ENCODE measurements around the gene TCTN2.

The TCTN2 gene

DNA sequence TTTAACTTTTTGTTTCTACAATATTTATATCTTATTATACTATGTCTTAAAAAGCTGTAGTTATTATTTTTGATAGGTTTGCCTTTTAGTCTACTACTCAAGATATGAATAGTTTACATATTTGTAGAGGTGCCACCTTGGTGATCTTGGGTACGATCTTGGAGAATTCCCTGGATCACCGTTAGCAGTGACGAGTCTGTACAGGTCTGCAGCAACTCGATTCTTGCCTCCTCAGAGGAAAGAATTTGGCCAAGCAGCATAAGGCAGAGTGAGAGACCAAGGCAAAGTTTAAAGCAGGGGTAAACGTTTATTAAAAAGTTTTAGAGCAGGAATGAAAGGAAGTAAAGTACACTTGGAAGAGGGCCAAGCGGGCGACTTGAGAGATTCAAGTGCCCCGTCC is 3.1 kb upstream of the TCTN2 start:
- Histone ChIP-seq H3K27ac (replicated peaks) (no peak overlapping the region), H3K4me3 (replicated peaks; ENCODE audit: insufficient read depth, low read length) (no peak overlapping the region), H3K27me3 (ENCODE audit: insufficient read depth, poor library complexity, severe bottlenecking) (no peaks in the 10 kb centered on the region)
- TF ChIP-seq SPI1 (IDR thresholded peaks at IDR 0.05; ENCODE audit: borderline replicate concordance, low read depth) (no peak), POLR2AphosphoS5 (IDR thresholded peaks at IDR 0.05; ENCODE audit: low read depth) (no peak), GABPA (IDR thresholded peaks at IDR 0.05; ENCODE audit: low read depth) (no peak)
- TF ChIP-seq, protein P1, sequence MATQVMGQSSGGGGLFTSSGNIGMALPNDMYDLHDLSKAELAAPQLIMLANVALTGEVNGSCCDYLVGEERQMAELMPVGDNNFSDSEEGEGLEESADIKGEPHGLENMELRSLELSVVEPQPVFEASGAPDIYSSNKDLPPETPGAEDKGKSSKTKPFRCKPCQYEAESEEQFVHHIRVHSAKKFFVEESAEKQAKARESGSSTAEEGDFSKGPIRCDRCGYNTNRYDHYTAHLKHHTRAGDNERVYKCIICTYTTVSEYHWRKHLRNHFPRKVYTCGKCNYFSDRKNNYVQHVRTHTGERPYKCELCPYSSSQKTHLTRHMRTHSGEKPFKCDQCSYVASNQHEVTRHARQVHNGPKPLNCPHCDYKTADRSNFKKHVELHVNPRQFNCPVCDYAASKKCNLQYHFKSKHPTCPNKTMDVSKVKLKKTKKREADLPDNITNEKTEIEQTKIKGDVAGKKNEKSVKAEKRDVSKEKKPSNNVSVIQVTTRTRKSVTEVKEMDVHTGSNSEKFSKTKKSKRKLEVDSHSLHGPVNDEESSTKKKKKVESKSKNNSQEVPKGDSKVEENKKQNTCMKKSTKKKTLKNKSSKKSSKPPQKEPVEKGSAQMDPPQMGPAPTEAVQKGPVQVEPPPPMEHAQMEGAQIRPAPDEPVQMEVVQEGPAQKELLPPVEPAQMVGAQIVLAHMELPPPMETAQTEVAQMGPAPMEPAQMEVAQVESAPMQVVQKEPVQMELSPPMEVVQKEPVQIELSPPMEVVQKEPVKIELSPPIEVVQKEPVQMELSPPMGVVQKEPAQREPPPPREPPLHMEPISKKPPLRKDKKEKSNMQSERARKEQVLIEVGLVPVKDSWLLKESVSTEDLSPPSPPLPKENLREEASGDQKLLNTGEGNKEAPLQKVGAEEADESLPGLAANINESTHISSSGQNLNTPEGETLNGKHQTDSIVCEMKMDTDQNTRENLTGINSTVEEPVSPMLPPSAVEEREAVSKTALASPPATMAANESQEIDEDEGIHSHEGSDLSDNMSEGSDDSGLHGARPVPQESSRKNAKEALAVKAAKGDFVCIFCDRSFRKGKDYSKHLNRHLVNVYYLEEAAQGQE (IDR thresholded peaks at IDR 0.05; ENCODE audit: insufficient replicate concordance, low read depth) = no peak
- TF ChIP-seq, protein P2, sequence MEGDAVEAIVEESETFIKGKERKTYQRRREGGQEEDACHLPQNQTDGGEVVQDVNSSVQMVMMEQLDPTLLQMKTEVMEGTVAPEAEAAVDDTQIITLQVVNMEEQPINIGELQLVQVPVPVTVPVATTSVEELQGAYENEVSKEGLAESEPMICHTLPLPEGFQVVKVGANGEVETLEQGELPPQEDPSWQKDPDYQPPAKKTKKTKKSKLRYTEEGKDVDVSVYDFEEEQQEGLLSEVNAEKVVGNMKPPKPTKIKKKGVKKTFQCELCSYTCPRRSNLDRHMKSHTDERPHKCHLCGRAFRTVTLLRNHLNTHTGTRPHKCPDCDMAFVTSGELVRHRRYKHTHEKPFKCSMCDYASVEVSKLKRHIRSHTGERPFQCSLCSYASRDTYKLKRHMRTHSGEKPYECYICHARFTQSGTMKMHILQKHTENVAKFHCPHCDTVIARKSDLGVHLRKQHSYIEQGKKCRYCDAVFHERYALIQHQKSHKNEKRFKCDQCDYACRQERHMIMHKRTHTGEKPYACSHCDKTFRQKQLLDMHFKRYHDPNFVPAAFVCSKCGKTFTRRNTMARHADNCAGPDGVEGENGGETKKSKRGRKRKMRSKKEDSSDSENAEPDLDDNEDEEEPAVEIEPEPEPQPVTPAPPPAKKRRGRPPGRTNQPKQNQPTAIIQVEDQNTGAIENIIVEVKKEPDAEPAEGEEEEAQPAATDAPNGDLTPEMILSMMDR (IDR thresholded peaks at IDR 0.05; ENCODE audit: insufficient read depth, low read length) = no peak
- DNase-seq (ENCODE audit: low read depth in 1 of 2, low spot score in 1 of 2) = no peak

DNA sequence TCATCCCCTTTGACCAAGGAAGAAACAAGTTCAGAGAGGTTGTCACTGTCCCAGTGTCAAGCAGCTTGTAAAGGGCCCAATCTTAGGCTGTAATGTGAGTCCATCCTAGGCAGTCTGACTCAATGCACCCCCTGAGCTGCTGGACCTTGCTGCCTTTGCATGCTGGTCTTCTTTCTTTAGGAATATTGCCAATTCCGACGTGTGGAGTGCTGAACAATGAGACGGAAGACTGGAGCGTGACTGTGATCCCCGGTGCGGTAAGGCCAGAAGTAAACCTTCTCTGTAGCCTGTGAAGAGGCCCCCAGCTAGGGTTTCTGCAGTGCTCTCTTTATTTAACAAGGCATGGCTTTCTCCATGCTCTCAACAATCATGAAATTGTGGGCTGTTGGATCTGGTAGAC is 963 bp downstream of the TCTN2 start:
- H3K27me3 ChIP-seq (ENCODE audit: insufficient read depth, poor library complexity, severe bottlenecking) = no peaks in the 10 kb centered on the region
- TF ChIP-seq, protein P1 (IDR thresholded peaks at IDR 0.05; ENCODE audit: insufficient replicate concordance, low read depth) = no peak
- TF ChIP-seq POLR2AphosphoS5 (IDR thresholded peaks at IDR 0.05; ENCODE audit: low read depth) = no peak
- TF ChIP-seq, protein P2 (IDR thresholded peaks at IDR 0.05; ENCODE audit: insufficient read depth, low read length) = no peak
- no peak for TF ChIP-seq SPI1 (IDR thresholded peaks at IDR 0.05; ENCODE audit: borderline replicate concordance, low read depth)
- no peak for TF ChIP-seq GABPA (IDR thresholded peaks at IDR 0.05; ENCODE audit: low read depth)
- H3K4me3 ChIP-seq (replicated peaks; ENCODE audit: insufficient read depth, low read length) = no peak overlapping the region
- no peak for DNase-seq (ENCODE audit: low read depth in 1 of 2, low spot score in 1 of 2)
- no peak overlapping the region for H3K27ac ChIP-seq (replicated peaks)

DNA sequence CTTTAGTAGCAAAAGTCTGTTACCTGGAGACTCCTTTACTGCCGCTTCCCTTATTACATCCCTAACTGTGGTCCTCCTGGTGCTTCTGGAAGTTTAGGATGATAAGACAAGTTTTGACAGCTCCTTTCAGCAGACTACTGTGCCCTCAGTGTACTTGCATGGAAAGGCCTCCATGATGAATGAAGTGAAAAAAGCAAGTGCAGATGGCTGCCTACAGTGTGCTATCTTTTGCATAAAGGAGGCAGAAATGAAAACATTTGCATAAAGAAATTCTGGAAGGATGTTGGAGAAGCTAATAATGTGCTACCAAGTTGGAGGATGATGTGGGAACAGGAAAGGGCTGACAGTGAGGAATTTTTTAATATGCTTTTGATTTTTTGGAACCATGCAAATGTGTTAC is 4.5 kb downstream of the TCTN2 start:
- no peak for TF ChIP-seq SPI1 (IDR thresholded peaks at IDR 0.05; ENCODE audit: borderline replicate concordance, low read depth)
- TF ChIP-seq, protein P2 (IDR thresholded peaks at IDR 0.05; ENCODE audit: insufficient read depth, low read length) = no peak
- TF ChIP-seq, protein P1 (IDR thresholded peaks at IDR 0.05; ENCODE audit: insufficient replicate concordance, low read depth) = no peak
- TF ChIP-seq POLR2AphosphoS5 (IDR thresholded peaks at IDR 0.05; ENCODE audit: low read depth) = no peak
- Histone ChIP-seq H3K4me3 (replicated peaks; ENCODE audit: insufficient read depth, low read length) (no peak overlapping the region), H3K27ac (replicated peaks) (no peak overlapping the region), H3K27me3 (ENCODE audit: insufficient read depth, poor library complexity, severe bottlenecking) (no peaks in the 10 kb centered on the region)
- no peak for DNase-seq (ENCODE audit: low read depth in 1 of 2, low spot score in 1 of 2)

Measured in HL-60 (cell line).